ENCODE results near the gene DRAXIN.

The DRAXIN gene

DNA sequence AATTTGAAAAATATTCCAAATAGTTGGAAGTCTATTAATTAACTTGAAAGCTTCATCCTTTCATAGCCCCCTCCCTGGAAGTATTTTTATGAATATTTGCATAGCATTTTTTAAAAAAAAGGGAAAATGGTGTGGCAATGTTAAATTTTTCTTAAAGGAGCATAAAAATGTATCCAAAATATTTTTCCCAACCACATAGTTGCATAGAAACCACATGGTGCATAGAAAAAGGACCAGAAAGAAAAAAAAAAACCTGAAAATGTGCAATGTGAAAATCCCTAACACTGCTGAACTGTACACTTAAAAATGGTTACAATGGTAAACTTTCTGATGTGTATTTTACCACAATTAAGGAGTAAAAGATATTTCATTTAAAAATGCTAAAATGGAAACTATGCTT is 78.5 kb downstream of the DRAXIN start:
- TF ChIP-seq CTCF (IDR thresholded peaks at IDR 0.05; ENCODE audit: borderline replicate concordance, control extremely low read depth, extremely low read depth, insufficient read depth, missing control alignments): no peak
- no peak for DNase-seq (ENCODE audit: low spot score)
- in situ Hi-C loops (cut with MboI; ENCODE audit: low sequenced_read_pairs, unreplicated experiment): no loop called here

- in situ Hi-C loops (cut with MboI; ENCODE audit: low sequenced_read_pairs, unreplicated experiment): no loop called here
- DNase-seq (ENCODE audit: low spot score): no peak
- TF ChIP-seq CTCF (IDR thresholded peaks at IDR 0.05; ENCODE audit: borderline replicate concordance, control extremely low read depth, extremely low read depth, insufficient read depth, missing control alignments): no peak
Measured at GRCh38 chr1:11771481-11772043, 80.1 kb downstream of the DRAXIN start.

GRCh38 chr1:11772458-11772857 is 80.9 kb downstream of the DRAXIN start:
- no peak for DNase-seq (ENCODE audit: low spot score)
- TF ChIP-seq CTCF (IDR thresholded peaks at IDR 0.05; ENCODE audit: borderline replicate concordance, control extremely low read depth, extremely low read depth, insufficient read depth, missing control alignments): no peak
- in situ Hi-C loops (cut with MboI; ENCODE audit: low sequenced_read_pairs, unreplicated experiment): no loop called here

DNA sequence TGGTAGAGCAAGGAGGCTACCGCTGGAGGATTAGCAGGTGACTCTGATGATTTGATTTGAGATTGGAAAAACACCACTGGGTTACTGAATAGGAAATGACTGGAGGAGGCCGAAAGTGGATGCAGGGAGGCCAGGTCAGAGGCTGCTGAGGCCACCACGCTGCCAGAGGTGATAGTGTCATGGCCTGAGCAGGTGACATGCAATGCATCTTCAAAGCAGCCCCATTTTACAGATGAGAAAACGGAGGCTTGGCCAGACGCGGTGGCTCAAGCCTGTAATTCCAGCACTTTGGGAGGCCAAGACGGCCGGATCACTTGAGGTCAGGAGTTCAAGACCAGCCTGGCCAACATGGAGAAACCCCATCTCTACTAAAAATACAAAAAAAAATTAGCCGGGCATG is 83.2 kb downstream of the DRAXIN start:
- TF ChIP-seq CTCF (IDR thresholded peaks at IDR 0.05; ENCODE audit: borderline replicate concordance, control extremely low read depth, extremely low read depth, insufficient read depth, missing control alignments): no peak
- in situ Hi-C loops (cut with MboI; ENCODE audit: low sequenced_read_pairs, unreplicated experiment): no loop called here
- DNase-seq (ENCODE audit: low spot score): no peak

All from GM13976 (cell line).